SU-DHL-6 (cell line): ENCODE data around the gene HOXC11.

Experiments
- H2AFZ ChIP-seq: fragments of 200-600 bp; sonication (generic); 2 replicates; pipeline ENCODE4 v1.6.1; 2014; ENCODE audit warnings: low read depth, mild to moderate bottlenecking, moderate library complexity, mixed read lengths, antibody characterized with exemption, low read length; ENCODE audit not compliant: severe bottlenecking
- H3F3A ChIP-seq: fragments of 200-600 bp; shearing (Covaris generic); 2 replicates; pipeline ENCODE4 v1.6.0; 2016; ENCODE audit warnings: antibody characterized with exemption, mild to moderate bottlenecking; ENCODE audit not compliant: insufficient read depth
- H3K27ac ChIP-seq: fragments of 200-600 bp; sonication (generic); 2 replicates; pipeline ENCODE4 v1.5.1; 2016; ENCODE audit warnings: low read depth, mild to moderate bottlenecking, low read length, moderate library complexity, mixed read lengths
- H3K27me3 ChIP-seq: fragments of 200-600 bp; sonication (generic), shearing (Covaris generic); 2 replicates; pipeline ENCODE4 v1.6.0; 2014; ENCODE audit warnings: mild to moderate bottlenecking, low read length
- H3K36me3 ChIP-seq: fragments of 200-600 bp; sonication (generic); 2 replicates; pipeline ENCODE4 v1.6.1; 2014; ENCODE audit warnings: mild to moderate bottlenecking, low read length, mixed read lengths
- H3K4me2 ChIP-seq: fragments of 300-600, 200-600 bp; shearing (Covaris generic), sonication (generic); 2 replicates; pipeline ENCODE4 v1.6.0; 2014; ENCODE audit warnings: low read length, low read depth, mild to moderate bottlenecking; ENCODE audit not compliant: poor library complexity, severe bottlenecking
- H3K4me3 ChIP-seq: fragments of 200-600 bp; sonication (generic); 2 replicates; pipeline ENCODE4 v1.5.1; 2014; ENCODE audit warnings: antibody characterized with exemption, low read length, mild to moderate bottlenecking, mixed read lengths; ENCODE audit not compliant: insufficient read depth, poor library complexity, severe bottlenecking
- H3K79me2 ChIP-seq: fragments of 200-600 bp; sonication (generic); 2 replicates; pipeline ENCODE4 v1.6.1; 2014; ENCODE audit warnings: mild to moderate bottlenecking, low read length, moderate library complexity; ENCODE audit not compliant: insufficient read depth
- H3K9ac ChIP-seq: fragments of 200-600 bp; sonication (generic); 2 replicates; pipeline ENCODE4 v1.7.0; 2014; ENCODE audit warnings: mild to moderate bottlenecking, low read length
- H3K9me2 ChIP-seq: fragments of 200-600 bp; sonication (generic); replicated peaks from 2 replicates; pipeline ENCODE4 v1.6.1; 2014; ENCODE audit warnings: low read length; ENCODE audit not compliant: insufficient read depth
- H3K9me3 ChIP-seq: fragments of 200-600 bp; sonication (generic); 2 replicates; pipeline ENCODE4 v1.6.1; 2014; ENCODE audit warnings: low read length, mixed read lengths; ENCODE audit not compliant: insufficient read depth
- H4K20me1 ChIP-seq: fragments of 200-600 bp; sonication (generic); 2 replicates; pipeline ENCODE4 v1.6.1; 2014; ENCODE audit warnings: low read depth, mild to moderate bottlenecking, antibody characterized with exemption, low read length, moderate library complexity, mixed read lengths
- CTCF ChIP-seq: fragments of 200-600 bp; sonication (generic); IDR thresholded peaks from one replicate; pipeline ENCODE4 v1.5.1; 2017; ENCODE audit warnings: antibody characterized with exemption, mild to moderate bottlenecking, low read length, moderate library complexity; ENCODE audit not compliant: insufficient read depth, poor library complexity, severe bottlenecking
- EZH2phosphoT487 ChIP-seq: fragments of 200-600 bp; sonication (generic), shearing (Covaris generic); conservative IDR thresholded peaks from 2 replicates; pipeline ENCODE4 v1.6.1; 2018; ENCODE audit warnings: mild to moderate bottlenecking, antibody characterized with exemption, low read length, moderate library complexity, mixed read lengths

Gene HOXC11

GRCh38 chr12:53959314-53959713 lies 13.6 kb upstream of the HOXC11 start:
- Histone ChIP-seq H3F3A (no peaks in the 10 kb centered on the region), H3K4me3 (no peak overlapping the region), H3K79me2 (no peaks in the 10 kb centered on the region), H3K9me3 (no peaks in the 10 kb centered on the region), H2AFZ (no peak overlapping the region), H3K9ac (no peak overlapping the region), H4K20me1 (no peaks in the 10 kb centered on the region), H3K27ac (no peak overlapping the region), H3K36me3 (no peaks in the 10 kb centered on the region), H3K4me2 (no peak overlapping the region), H3K27me3 (no peaks in the 10 kb centered on the region), H3K9me2 (no peaks in the 10 kb centered on the region)
- no peak for TF ChIP-seq CTCF

DNA sequence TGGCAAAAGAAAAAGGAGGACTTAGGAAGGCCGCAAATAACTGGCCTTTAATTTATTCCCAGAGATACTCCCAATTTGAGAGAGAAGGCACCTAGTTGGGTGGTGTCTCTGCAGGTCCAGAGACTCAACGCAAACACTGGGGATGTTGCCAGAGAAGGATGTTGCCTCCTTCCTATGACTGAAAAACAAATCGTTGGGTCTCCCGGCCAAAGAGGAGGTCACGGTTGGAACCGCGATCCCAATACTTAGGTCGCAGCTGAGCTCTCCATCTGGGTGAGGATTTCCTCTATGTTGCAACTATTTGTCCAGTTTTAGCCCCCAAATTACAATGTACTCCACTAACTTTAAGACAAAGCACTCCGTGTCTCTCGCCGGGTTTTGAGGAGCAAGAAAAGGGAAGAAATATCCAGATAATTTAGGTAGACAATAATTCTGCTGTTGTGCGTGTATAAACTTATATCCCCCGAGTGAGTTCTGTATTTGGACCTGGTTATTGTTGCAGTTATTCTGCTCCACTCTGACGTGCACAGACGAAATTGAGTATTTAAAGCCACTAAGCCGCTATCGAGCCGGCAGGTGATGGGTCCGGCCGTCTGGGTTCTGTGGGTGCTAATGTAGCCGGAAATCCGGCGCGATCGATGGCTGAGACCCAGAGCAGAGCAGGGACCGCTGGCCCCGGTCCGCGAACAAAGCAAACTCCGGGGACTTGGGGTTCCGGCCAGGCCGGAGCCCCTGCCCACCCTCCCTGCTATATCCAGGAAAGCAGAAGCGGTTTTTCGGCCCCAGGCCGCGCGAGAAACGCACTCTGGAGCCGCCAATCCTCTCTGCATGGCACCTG lies 12.5 kb upstream of the HOXC11 start:
- Histone ChIP-seq H3K79me2 (no peaks in the 10 kb centered on the region), H3K4me2 (no peak overlapping the region), H3K36me3 (no peaks in the 10 kb centered on the region), H3K9me2 (no peaks in the 10 kb centered on the region), H3F3A (no peaks in the 10 kb centered on the region), H3K9ac (no peak overlapping the region), H3K27me3 (0 out of 2 replicates have a peak, but pooled peaks cover 4% of the 10 kb centered on the region), H3K4me3 (no peak overlapping the region), H2AFZ (no peak overlapping the region), H3K9me3 (no peaks in the 10 kb centered on the region), H4K20me1 (no peaks in the 10 kb centered on the region), H3K27ac (no peak overlapping the region)
- TF ChIP-seq EZH2phosphoT487 (no peak), CTCF (no peak)

- Histone ChIP-seq H3K9me3 (no peaks in the 10 kb centered on the region), H3K79me2 (no peaks in the 10 kb centered on the region), H4K20me1 (no peaks in the 10 kb centered on the region), H3K9ac (no peak overlapping the region), H3K4me3 (no peak overlapping the region), H3F3A (no peaks in the 10 kb centered on the region), H3K27ac (no peak overlapping the region), H3K36me3 (no peaks in the 10 kb centered on the region), H3K27me3 (0 out of 2 replicates have a peak, but pooled peaks cover 4% of the 10 kb centered on the region), H3K9me2 (no peaks in the 10 kb centered on the region), H2AFZ (no peak overlapping the region), H3K4me2 (no peak overlapping the region)
- no peak for TF ChIP-seq CTCF
Measured at GRCh38 chr12:53961025-53961761, 11.7 kb upstream of the HOXC11 start.
